Measurements from ENCODE around the gene MED12.

Gene MED12

GRCh38 chrX:71160475-71160874 is 42.1 kb downstream of the MED12 start:
- peaks cover 5 to 14% of the 10 kb centered on the region in 2 donors for H3K36me3 ChIP-seq (replicated peaks in 1 of 2; ENCODE audit: control insufficient read depth in 2 of 2, insufficient read depth in 2 of 2, low read length in 2 of 2)
- no peaks in the 10 kb centered on the region for H3K27me3 ChIP-seq (ENCODE audit: control insufficient read depth in 3 of 3, insufficient read depth in 3 of 3, low read depth in 1 of 3, low read length in 3 of 3)
- H2BK15ac ChIP-seq (ENCODE audit: low read length): no peak overlapping the region
- no peaks in the 10 kb centered on the region for H3K79me1 ChIP-seq (ENCODE audit: low read depth, low read length)
- no peak overlapping the region for H2AFZ ChIP-seq (ENCODE audit: low read length)
- no peak overlapping the region for H4K91ac ChIP-seq (ENCODE audit: low read depth, low read length, poor library complexity)
- no CpG with 5 or more reads among the region's 3 CpGs for WGBS, 2 donors (ENCODE audit: extremely low coverage in 2 of 2, insufficient read length in 2 of 2, insufficient replicate concordance in 1 of 2)
- H2BK12ac ChIP-seq (ENCODE audit: low read length): no peak overlapping the region
- H3K4me2 ChIP-seq (ENCODE audit: insufficient read depth, low read length, poor library complexity, severe bottlenecking): no peak overlapping the region
- no peaks in the 10 kb centered on the region for H3K9me3 ChIP-seq (replicated peaks in 1 of 2; ENCODE audit: control insufficient read depth in 2 of 2, insufficient read depth in 1 of 2, low read depth in 1 of 2, low read length in 2 of 2)
- H3K23ac ChIP-seq (ENCODE audit: low read depth, low read length, poor library complexity): no peak overlapping the region
- DNase-seq (ENCODE audit: low spot score): no peak
- no peak overlapping the region for H3K27ac ChIP-seq (replicated peaks; ENCODE audit: low read length)
- H3K4me3 ChIP-seq (ENCODE audit: low read length in 2 of 2): no peak overlapping the region
- H3K9ac ChIP-seq (ENCODE audit: low read depth, low read length, poor library complexity): no peak overlapping the region
- H3K4me1 ChIP-seq (ENCODE audit: control insufficient read depth in 2 of 2, insufficient read depth in 1 of 2, low read depth in 1 of 2, low read length in 2 of 2): peaks cover 2% of the 10 kb centered on the region in 2 donors
- no peak overlapping the region for H3K14ac ChIP-seq (ENCODE audit: low read length)
- H3K18ac ChIP-seq (ENCODE audit: low read length): no peak overlapping the region
- H4K8ac ChIP-seq (ENCODE audit: low read depth, low read length): no peak overlapping the region
- H2BK120ac ChIP-seq (ENCODE audit: low read depth, low read length): no peak overlapping the region
- H2AK5ac ChIP-seq (ENCODE audit: low read depth, low read length): no peak overlapping the region
- no peak overlapping the region for H3K4ac ChIP-seq (ENCODE audit: low read length)
- no peak overlapping the region for H2BK5ac ChIP-seq (ENCODE audit: low read length)

- no peak overlapping the region for H3K4me2 ChIP-seq (ENCODE audit: insufficient read depth, low read length, poor library complexity, severe bottlenecking)
- DNase-seq (ENCODE audit: low spot score): no peak
- no peak overlapping the region for H3K9ac ChIP-seq (ENCODE audit: low read depth, low read length, poor library complexity)
- H3K18ac ChIP-seq (ENCODE audit: low read length): no peak overlapping the region
- no peaks in the 10 kb centered on the region for H3K9me3 ChIP-seq (replicated peaks in 1 of 2; ENCODE audit: control insufficient read depth in 2 of 2, insufficient read depth in 1 of 2, low read depth in 1 of 2, low read length in 2 of 2)
- H3K23ac ChIP-seq (ENCODE audit: low read depth, low read length, poor library complexity): no peak overlapping the region
- no peak overlapping the region for H2BK5ac ChIP-seq (ENCODE audit: low read length)
- H2BK120ac ChIP-seq (ENCODE audit: low read depth, low read length): no peak overlapping the region
- no peak overlapping the region for H4K8ac ChIP-seq (ENCODE audit: low read depth, low read length)
- no peak overlapping the region for H4K91ac ChIP-seq (ENCODE audit: low read depth, low read length, poor library complexity)
- H3K4me3 ChIP-seq (ENCODE audit: low read length in 2 of 2): no peak overlapping the region
- H3K36me3 ChIP-seq (replicated peaks in 1 of 2; ENCODE audit: control insufficient read depth in 2 of 2, insufficient read depth in 2 of 2, low read length in 2 of 2): peaks cover 7% of the 10 kb centered on the region in 2 donors
- peaks cover 2% of the 10 kb centered on the region in 2 donors for H3K4me1 ChIP-seq (ENCODE audit: control insufficient read depth in 2 of 2, insufficient read depth in 1 of 2, low read depth in 1 of 2, low read length in 2 of 2)
- H2BK15ac ChIP-seq (ENCODE audit: low read length): no peak overlapping the region
- H2AK5ac ChIP-seq (ENCODE audit: low read depth, low read length): no peak overlapping the region
- H2BK12ac ChIP-seq (ENCODE audit: low read length): no peak overlapping the region
- no peak overlapping the region for H3K27ac ChIP-seq (replicated peaks; ENCODE audit: low read length)
- H3K27me3 ChIP-seq (ENCODE audit: control insufficient read depth in 3 of 3, insufficient read depth in 3 of 3, low read depth in 1 of 3, low read length in 3 of 3): no peaks in the 10 kb centered on the region
- H3K4ac ChIP-seq (ENCODE audit: low read length): no peak overlapping the region
- H3K79me1 ChIP-seq (ENCODE audit: low read depth, low read length): no peaks in the 10 kb centered on the region
- no peak overlapping the region for H2AFZ ChIP-seq (ENCODE audit: low read length)
- WGBS, 2 donors (ENCODE audit: extremely low coverage in 2 of 2, insufficient read length in 2 of 2, insufficient replicate concordance in 1 of 2): no CpG with 5 or more reads among the region's 4 CpGs
- no peak overlapping the region for H3K14ac ChIP-seq (ENCODE audit: low read length)
Measured at GRCh38 chrX:71162981-71163380, 44.6 kb downstream of the MED12 start.

- H2AFZ ChIP-seq (ENCODE audit: low read length): no peak overlapping the region
- peaks cover 7% of the 10 kb centered on the region in 2 donors for H3K36me3 ChIP-seq (replicated peaks in 1 of 2; ENCODE audit: control insufficient read depth in 2 of 2, insufficient read depth in 2 of 2, low read length in 2 of 2)
- no peaks in the 10 kb centered on the region for H3K27me3 ChIP-seq (ENCODE audit: control insufficient read depth in 3 of 3, insufficient read depth in 3 of 3, low read depth in 1 of 3, low read length in 3 of 3)
- DNase-seq (ENCODE audit: low spot score): no peak
- H4K8ac ChIP-seq (ENCODE audit: low read depth, low read length): no peak overlapping the region
- no peak overlapping the region for H2BK5ac ChIP-seq (ENCODE audit: low read length)
- peaks cover 2% of the 10 kb centered on the region in 2 donors for H3K4me1 ChIP-seq (ENCODE audit: control insufficient read depth in 2 of 2, insufficient read depth in 1 of 2, low read depth in 1 of 2, low read length in 2 of 2)
- no peaks in the 10 kb centered on the region for H3K9me3 ChIP-seq (replicated peaks in 1 of 2; ENCODE audit: control insufficient read depth in 2 of 2, insufficient read depth in 1 of 2, low read depth in 1 of 2, low read length in 2 of 2)
- H3K14ac ChIP-seq (ENCODE audit: low read length): no peak overlapping the region
- no peak overlapping the region for H3K4me3 ChIP-seq (ENCODE audit: low read length in 2 of 2)
- H3K4ac ChIP-seq (ENCODE audit: low read length): no peak overlapping the region
- H3K23ac ChIP-seq (ENCODE audit: low read depth, low read length, poor library complexity): no peak overlapping the region
- no peak overlapping the region for H2BK15ac ChIP-seq (ENCODE audit: low read length)
- H2BK120ac ChIP-seq (ENCODE audit: low read depth, low read length): no peak overlapping the region
- H3K4me2 ChIP-seq (ENCODE audit: insufficient read depth, low read length, poor library complexity, severe bottlenecking): no peak overlapping the region
- H3K79me1 ChIP-seq (ENCODE audit: low read depth, low read length): no peaks in the 10 kb centered on the region
- H3K18ac ChIP-seq (ENCODE audit: low read length): no peak overlapping the region
- no peak overlapping the region for H2BK12ac ChIP-seq (ENCODE audit: low read length)
- H2AK5ac ChIP-seq (ENCODE audit: low read depth, low read length): no peak overlapping the region
- H3K27ac ChIP-seq (replicated peaks; ENCODE audit: low read length): no peak overlapping the region
- no peak overlapping the region for H3K9ac ChIP-seq (ENCODE audit: low read depth, low read length, poor library complexity)
- no peak overlapping the region for H4K91ac ChIP-seq (ENCODE audit: low read depth, low read length, poor library complexity)
- WGBS, 2 donors (ENCODE audit: extremely low coverage in 2 of 2, insufficient read length in 2 of 2, insufficient replicate concordance in 1 of 2): no CpG with 5 or more reads among the region's 12 CpGs
Measured at GRCh38 chrX:71164071-71164470, 45.7 kb downstream of the MED12 start.

GRCh38 chrX:71166461-71166860 is 48.1 kb downstream of the MED12 start:
- Histone ChIP-seq H3K4ac (ENCODE audit: low read length) (no peak overlapping the region), H3K9ac (ENCODE audit: low read depth, low read length, poor library complexity) (no peak overlapping the region), H2AFZ (ENCODE audit: low read length) (no peak overlapping the region), H2BK5ac (ENCODE audit: low read length) (no peak overlapping the region), H2BK120ac (ENCODE audit: low read depth, low read length) (no peak overlapping the region), H3K27ac (replicated peaks; ENCODE audit: low read length) (no peak overlapping the region), H4K91ac (ENCODE audit: low read depth, low read length, poor library complexity) (no peak overlapping the region), H2BK12ac (ENCODE audit: low read length) (no peak overlapping the region), H3K4me3 (ENCODE audit: low read length in 2 of 2) (no peak overlapping the region), H4K8ac (ENCODE audit: low read depth, low read length) (no peak overlapping the region), H3K4me2 (ENCODE audit: insufficient read depth, low read length, poor library complexity, severe bottlenecking) (no peak overlapping the region), H3K27me3 (ENCODE audit: control insufficient read depth in 3 of 3, insufficient read depth in 3 of 3, low read depth in 1 of 3, low read length in 3 of 3) (no peaks in the 10 kb centered on the region), H3K14ac (ENCODE audit: low read length) (no peak overlapping the region), H3K36me3 (replicated peaks in 1 of 2; ENCODE audit: control insufficient read depth in 2 of 2, insufficient read depth in 2 of 2, low read length in 2 of 2) (peaks cover 7 to 10% of the 10 kb centered on the region in 2 donors), H3K79me1 (ENCODE audit: low read depth, low read length) (no peaks in the 10 kb centered on the region), H2BK15ac (ENCODE audit: low read length) (no peak overlapping the region), H3K23ac (ENCODE audit: low read depth, low read length, poor library complexity) (no peak overlapping the region), H3K4me1 (ENCODE audit: control insufficient read depth in 2 of 2, insufficient read depth in 1 of 2, low read depth in 1 of 2, low read length in 2 of 2) (peaks cover 2 to 7% of the 10 kb centered on the region in 2 donors), H3K18ac (ENCODE audit: low read length) (no peak overlapping the region), H2AK5ac (ENCODE audit: low read depth, low read length) (no peak overlapping the region), H3K9me3 (replicated peaks in 1 of 2; ENCODE audit: control insufficient read depth in 2 of 2, insufficient read depth in 1 of 2, low read depth in 1 of 2, low read length in 2 of 2) (no peaks in the 10 kb centered on the region)
- no CpG with 5 or more reads among the region's 6 CpGs for WGBS, 2 donors (ENCODE audit: extremely low coverage in 2 of 2, insufficient read length in 2 of 2, insufficient replicate concordance in 1 of 2)
- DNase-seq (ENCODE audit: low spot score): no peak
